Vagina (tissue), 2 donors: ENCODE measurements around the gene LRRC7.

Experiments used
- CTCF ChIP-seq, 3 experiments: fragments of 450-650 bp in 2 of 3; fragments of 200-600 bp in 1 of 3; sonication (generic) in 1 of 3; IDR thresholded peaks; one replicate each; pipeline ENCODE4 v1.5.1; 2017 to 2019; ENCODE audit warnings: antibody characterized with exemption in 3 of 3, mild to moderate bottlenecking in 2 of 3, moderate library complexity in 2 of 3
- POLR2A ChIP-seq, 2 donors: fragments of 450-650 bp; IDR thresholded peaks; one replicate each; pipeline ENCODE4 v1.6.1; 2017; ENCODE audit warnings: antibody characterized with exemption in 2 of 2, mild to moderate bottlenecking in 2 of 2, moderate library complexity in 2 of 2
- POLR2AphosphoS5 ChIP-seq, 2 donors: sonication (generic); formaldehyde crosslinking; IDR thresholded peaks; one replicate each; pipeline ENCODE4 v1.9.0; 2017; ENCODE audit warnings: antibody characterized with exemption in 2 of 2, mild to moderate bottlenecking in 2 of 2, low read depth in 1 of 2; ENCODE audit not compliant: insufficient read depth in 1 of 2

- TF ChIP-seq CTCF (IDR thresholded peaks at IDR 0.05) = no peak
- no peak for TF ChIP-seq POLR2AphosphoS5 (IDR thresholded peaks at IDR 0.05; ENCODE audit: insufficient read depth in 1 of 2, low read depth in 1 of 2)
- TF ChIP-seq POLR2A (IDR thresholded peaks at IDR 0.05) = no peak
Observed at GRCh38 chr1:69592341-69592740, 24.6 kb downstream of the LRRC7 start.
